H9 (cell line): ENCODE results near the gene PTPRC. TPM values are rescaled to one million over a fixed set of nuclear protein-coding genes. Genes with fewer than 3 reads are reported as not detected.

Experiments
- DNase-seq: peaks from one replicate; pipeline ENCODE4 v3.0.0-alpha.2; 2017
- H2AFZ ChIP-seq: one replicate; pipeline ENCODE4 v1.6.1; 2013; ENCODE audit warnings: mild to moderate bottlenecking, low read length, control low read depth, moderate library complexity
- H2AK5ac ChIP-seq: 2 replicates; pipeline ENCODE4 v1.6.1; 2013; ENCODE audit warnings: low read length, control low read depth, mixed read lengths; ENCODE audit not compliant: insufficient read length
- H2BK120ac ChIP-seq: one replicate; pipeline ENCODE4 v1.6.1; 2013; ENCODE audit warnings: low read depth, mild to moderate bottlenecking, low read length, control low read depth, inconsistent platforms; ENCODE audit not compliant: poor library complexity, severe bottlenecking
- H2BK12ac ChIP-seq: 2 replicates; pipeline ENCODE4 v1.6.1; 2013; ENCODE audit warnings: low read length, control low read depth, mixed read lengths, low read depth; ENCODE audit not compliant: insufficient read length
- H2BK15ac ChIP-seq: 2 replicates; pipeline ENCODE4 v1.6.1; 2013; ENCODE audit warnings: low read depth, low read length, control low read depth
- H2BK20ac ChIP-seq: one replicate; pipeline ENCODE4 v1.6.1; 2013; ENCODE audit warnings: low read depth, mild to moderate bottlenecking, low read length, control low read depth, inconsistent platforms; ENCODE audit not compliant: poor library complexity, severe bottlenecking
- H2BK5ac ChIP-seq: 2 replicates; pipeline ENCODE4 v1.6.1; 2013; ENCODE audit warnings: low read length, control low read depth, mixed read lengths; ENCODE audit not compliant: insufficient read length
- H3K14ac ChIP-seq: 2 replicates; pipeline ENCODE4 v1.6.1; 2013; ENCODE audit warnings: low read length, control low read depth; ENCODE audit not compliant: insufficient read depth
- H3K18ac ChIP-seq: 2 replicates; pipeline ENCODE4 v1.6.1; 2013; ENCODE audit warnings: low read depth, mild to moderate bottlenecking, mixed read lengths, low read length, control low read depth; ENCODE audit not compliant: insufficient read length
- H3K23ac ChIP-seq: 2 replicates; pipeline ENCODE4 v1.6.1; 2013; ENCODE audit warnings: low read length, control low read depth, mixed read lengths, low read depth; ENCODE audit not compliant: insufficient read length
- H3K23me2 ChIP-seq: 2 replicates; pipeline ENCODE4 v1.6.1; 2013; ENCODE audit warnings: low read depth, mild to moderate bottlenecking, mixed read lengths, low read length, control low read depth; ENCODE audit not compliant: insufficient read length, poor library complexity, severe bottlenecking
- H3K27ac ChIP-seq: 2 replicates; pipeline ENCODE4 v1.5.1; 2013; ENCODE audit warnings: low read length, control low read depth, mixed read lengths, low read depth; ENCODE audit not compliant: insufficient read length
- H3K27me3 ChIP-seq: 2 replicates; pipeline ENCODE4 v1.6.1; 2013; ENCODE audit warnings: low read length, control low read depth, inconsistent platforms; ENCODE audit not compliant: insufficient read depth
- H3K4ac ChIP-seq: 2 replicates; pipeline ENCODE4 v1.6.1; 2013; ENCODE audit warnings: low read depth, mild to moderate bottlenecking, control low read depth, inconsistent platforms, low read length, moderate library complexity
- H3K4me1 ChIP-seq: 2 replicates; pipeline ENCODE4 v1.6.1; 2013; ENCODE audit warnings: low read length, control low read depth, inconsistent platforms; ENCODE audit not compliant: insufficient read depth
- H3K4me2 ChIP-seq: 2 replicates; pipeline ENCODE4 v1.6.1; 2013; ENCODE audit warnings: low read length, control low read depth, mixed read lengths; ENCODE audit not compliant: insufficient read length, insufficient read depth
- H3K56ac ChIP-seq: 2 replicates; pipeline ENCODE4 v1.6.1; 2013; ENCODE audit warnings: low read depth, mild to moderate bottlenecking, mixed read lengths, low read length, control low read depth; ENCODE audit not compliant: insufficient read length
- H3K79me1 ChIP-seq: 2 replicates; pipeline ENCODE4 v1.6.1; 2013; ENCODE audit warnings: low read depth, mild to moderate bottlenecking, moderate library complexity, low read length, control low read depth, inconsistent platforms; ENCODE audit not compliant: insufficient read depth, poor library complexity, severe bottlenecking
- H3K79me2 ChIP-seq: 2 replicates; pipeline ENCODE4 v1.6.1; 2013; ENCODE audit warnings: low read length, control low read depth, inconsistent platforms; ENCODE audit not compliant: insufficient read depth
- H3K9ac ChIP-seq: 2 replicates; pipeline ENCODE4 v1.6.1; 2013; ENCODE audit warnings: low read length, control low read depth, mixed read lengths; ENCODE audit not compliant: insufficient read length; ENCODE audit errors: extremely low read depth
- H3K9me3 ChIP-seq: one replicate; pipeline ENCODE4 v1.6.1; 2013; ENCODE audit warnings: low read depth, low read length, inconsistent platforms; ENCODE audit not compliant: control insufficient read depth
- H3T11ph ChIP-seq: one replicate; pipeline ENCODE4 v1.6.1; 2013; ENCODE audit warnings: mild to moderate bottlenecking, low read length, control low read depth, inconsistent platforms
- H4K20me1 ChIP-seq: one replicate; pipeline ENCODE4 v1.6.1; 2013; ENCODE audit not compliant: control insufficient read depth, insufficient read length, insufficient read depth
- H4K5ac ChIP-seq: 2 replicates; pipeline ENCODE4 v1.6.1; 2013; ENCODE audit warnings: low read depth, mild to moderate bottlenecking, mixed read lengths, low read length, control low read depth; ENCODE audit not compliant: insufficient read length
- H4K8ac ChIP-seq: replicated peaks from 2 replicates; pipeline ENCODE4 v1.6.1; 2013; ENCODE audit warnings: low read length, control low read depth, mixed read lengths, low read depth; ENCODE audit not compliant: insufficient read length
- H4K91ac ChIP-seq: 2 replicates; pipeline ENCODE4 v1.6.1; 2013; ENCODE audit warnings: low read depth, mild to moderate bottlenecking, moderate library complexity, mixed read lengths, low read length, control low read depth; ENCODE audit not compliant: insufficient read length
- H3K27ac Mint-ChIP-seq, 3 experiments: 2 replicates in 2 of 3; 3 replicates in 1 of 3; pipeline ENCODE4 v1.8.0; 2020 to 2021; ENCODE audit warnings: mixed read lengths in 3 of 3, mild to moderate bottlenecking in 1 of 3, moderate library complexity in 1 of 3
- H3K27me3 Mint-ChIP-seq: 2 replicates; pipeline ENCODE4 v1.8.0; 2021; ENCODE audit warnings: low read depth, mild to moderate bottlenecking, moderate library complexity, mixed read lengths
- H3K36me3 Mint-ChIP-seq, 3 experiments: 2 replicates in 2 of 3; 3 replicates in 1 of 3; pipeline ENCODE4 v1.8.0; 2020 to 2021; ENCODE audit warnings: low read depth in 3 of 3, mixed read lengths in 3 of 3; ENCODE audit not compliant: insufficient read depth in 1 of 3
- H3K4me1 Mint-ChIP-seq, 2 experiments: 2 replicates each; pipeline ENCODE4 v1.8.0; 2020; ENCODE audit warnings: mixed read lengths in 2 of 2
- H3K4me3 Mint-ChIP-seq, 2 experiments: 2 replicates in 1 of 2; 3 replicates in 1 of 2; pipeline ENCODE4 v1.8.0; 2020 to 2021; ENCODE audit warnings: mild to moderate bottlenecking in 2 of 2, mixed read lengths in 2 of 2, moderate library complexity in 1 of 2
- H3K9me3 Mint-ChIP-seq, 2 experiments: 2 replicates in 1 of 2; 3 replicates in 1 of 2; pipeline ENCODE4 v1.8.0; 2020; ENCODE audit warnings: mild to moderate bottlenecking in 2 of 2, mixed read lengths in 2 of 2, moderate library complexity in 1 of 2
- WGBS: extraction: QIAGEN DNeasy Blood & Tissue Kit; methylation state at CpG from one replicate; pipeline ENCODE4 v1.1.7; 2013; ENCODE audit warnings: missing lambda C conversion rate, low lambda C conversion rate, mixed read lengths; ENCODE audit not compliant: insufficient read length; ENCODE audit errors: extremely low coverage; 5-methylcytosine and 5-hydroxymethylcytosine counted together
- total RNA-seq: library from RNA; stranded (reverse); gene quantifications from 2 replicates; pipeline ENCODE4 v1.2.1, GENCODE V29; 2021
- TF ChIP-seq, protein P1 (sequence below): fragments of 200-600 bp; sonication (generic); conservative IDR thresholded peaks from 3 replicates; pipeline ENCODE4 v1.8.0; 2021; ENCODE audit warnings: antibody characterized with exemption, mild to moderate bottlenecking

Gene PTPRC
- total RNA-seq, 1 experiment from 2014 or later, result not detected

DNA sequence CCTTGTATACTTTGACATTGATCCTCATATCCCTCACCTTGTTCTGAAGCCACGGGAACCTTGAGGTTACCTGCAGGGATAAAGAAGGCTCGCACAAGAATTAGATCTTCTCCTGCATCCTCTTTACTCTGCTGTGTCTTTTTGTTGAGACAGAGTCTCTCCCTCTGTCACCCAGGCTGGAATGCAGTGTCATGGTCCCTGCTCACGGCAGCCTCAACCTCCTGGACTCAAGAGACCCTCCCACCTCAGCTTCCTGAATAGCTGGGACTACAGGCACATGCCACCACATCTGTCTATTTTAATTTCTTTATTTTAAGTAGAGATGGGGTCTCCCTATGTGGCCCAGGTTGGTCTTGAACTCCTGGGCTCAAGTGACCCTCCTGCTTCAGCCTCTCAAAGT, 134.7 kb downstream of the PTPRC start:
- no peak for DNase-seq
- no peaks in the 10 kb centered on the region for H3K9me3 Mint-ChIP-seq
- H4K8ac ChIP-seq, result no peak overlapping the region
- no peak overlapping the region for H3K27ac Mint-ChIP-seq
- H2BK12ac ChIP-seq, result no peak overlapping the region
- H3K27ac ChIP-seq, result no peak overlapping the region
- H3K23me2 ChIP-seq, result no peaks in the 10 kb centered on the region
- no peak overlapping the region for H2BK15ac ChIP-seq
- H2BK120ac ChIP-seq, result no peak overlapping the region
- H2AFZ ChIP-seq, result no peak overlapping the region
- no peaks in the 10 kb centered on the region for H3K79me2 ChIP-seq
- no peaks in the 10 kb centered on the region for H3K4me1 ChIP-seq
- TF ChIP-seq, protein P1, sequence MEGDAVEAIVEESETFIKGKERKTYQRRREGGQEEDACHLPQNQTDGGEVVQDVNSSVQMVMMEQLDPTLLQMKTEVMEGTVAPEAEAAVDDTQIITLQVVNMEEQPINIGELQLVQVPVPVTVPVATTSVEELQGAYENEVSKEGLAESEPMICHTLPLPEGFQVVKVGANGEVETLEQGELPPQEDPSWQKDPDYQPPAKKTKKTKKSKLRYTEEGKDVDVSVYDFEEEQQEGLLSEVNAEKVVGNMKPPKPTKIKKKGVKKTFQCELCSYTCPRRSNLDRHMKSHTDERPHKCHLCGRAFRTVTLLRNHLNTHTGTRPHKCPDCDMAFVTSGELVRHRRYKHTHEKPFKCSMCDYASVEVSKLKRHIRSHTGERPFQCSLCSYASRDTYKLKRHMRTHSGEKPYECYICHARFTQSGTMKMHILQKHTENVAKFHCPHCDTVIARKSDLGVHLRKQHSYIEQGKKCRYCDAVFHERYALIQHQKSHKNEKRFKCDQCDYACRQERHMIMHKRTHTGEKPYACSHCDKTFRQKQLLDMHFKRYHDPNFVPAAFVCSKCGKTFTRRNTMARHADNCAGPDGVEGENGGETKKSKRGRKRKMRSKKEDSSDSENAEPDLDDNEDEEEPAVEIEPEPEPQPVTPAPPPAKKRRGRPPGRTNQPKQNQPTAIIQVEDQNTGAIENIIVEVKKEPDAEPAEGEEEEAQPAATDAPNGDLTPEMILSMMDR, result no peak
- H3T11ph ChIP-seq, result no peak overlapping the region
- H3K27me3 Mint-ChIP-seq, result no peaks in the 10 kb centered on the region
- no peak overlapping the region for H2BK5ac ChIP-seq
- WGBS, result no CpG with 5 or more reads among the region's 3 CpGs
- no peaks in the 10 kb centered on the region for H3K27me3 ChIP-seq
- no peaks in the 10 kb centered on the region for H3K36me3 Mint-ChIP-seq
- H3K23ac ChIP-seq, result no peak overlapping the region
- H2BK20ac ChIP-seq, result no peak overlapping the region
- no peak overlapping the region for H3K4ac ChIP-seq
- H3K79me1 ChIP-seq, result no peaks in the 10 kb centered on the region
- H3K9ac ChIP-seq, result no peak overlapping the region
- no peak overlapping the region for H2AK5ac ChIP-seq
- no peak overlapping the region for H4K91ac ChIP-seq
- no peak overlapping the region for H3K14ac ChIP-seq
- H3K56ac ChIP-seq, result no peak overlapping the region
- H4K5ac ChIP-seq, result no peak overlapping the region
- H3K9me3 ChIP-seq, result no peaks in the 10 kb centered on the region
- no peak overlapping the region for H3K4me3 Mint-ChIP-seq
- peaks cover 14 to 16% of the 10 kb centered on the region in 2 experiments for H3K4me1 Mint-ChIP-seq
- H3K4me2 ChIP-seq, result no peak overlapping the region
- H4K20me1 ChIP-seq, result no peaks in the 10 kb centered on the region
- H3K18ac ChIP-seq, result no peak overlapping the region
